HepG2 (cell line): Measurements from ENCODE around the gene TPX2. TPM values are rescaled to one million over a fixed set of nuclear protein-coding genes. Genes with fewer than 3 reads are reported as not detected.

ENCODE experiments used
- ETV5 ChIP-seq: IDR thresholded peaks from 2 replicates; pipeline ENCODE4 v1.6.1; 2018; ENCODE audit warnings: missing biosample characterization, missing genetic modification reagents, inconsistent platforms, borderline replicate concordance
- HOXA9 ChIP-seq: sonication (generic); formaldehyde crosslinking; IDR thresholded peaks from 2 replicates; pipeline ENCODE4 v1.8.1; 2022; ENCODE audit warnings: missing genetic modification reagents, mild to moderate bottlenecking, moderate library complexity, borderline replicate concordance
- KAT2B ChIP-seq: fragments of 150-350 bp; IDR thresholded peaks from 2 replicates; pipeline ENCODE4 v1.6.1; 2014; ENCODE audit warnings: low read depth, low read length, borderline replicate concordance
- NR2C2 ChIP-seq: sonication (generic); formaldehyde crosslinking; IDR thresholded peaks from 2 replicates; pipeline ENCODE4 v1.4.0; 2020; ENCODE audit warnings: missing genetic modification reagents, mild to moderate bottlenecking, moderate library complexity, borderline replicate concordance
- RNF2 ChIP-seq: fragments of 450-650 bp; conservative IDR thresholded peaks from 2 replicates; pipeline ENCODE4 v1.6.1; 2016; ENCODE audit warnings: low read depth
- ZFP36 ChIP-seq: fragments of 150-350 bp; IDR thresholded peaks from 2 replicates; pipeline ENCODE4 v1.6.1; 2018; ENCODE audit warnings: borderline replicate concordance, low read length, low read depth; ENCODE audit not compliant: partially characterized antibody
- ZNF335 ChIP-seq: sonication (generic); formaldehyde crosslinking; IDR thresholded peaks from 2 replicates; pipeline ENCODE4 v1.4.0; 2020; ENCODE audit warnings: missing genetic modification reagents
- ZNF563 ChIP-seq: sonication (generic); formaldehyde crosslinking; IDR thresholded peaks from 2 replicates; pipeline ENCODE4 v1.8.0; 2022; ENCODE audit warnings: mild to moderate bottlenecking, moderate library complexity, missing genetic modification reagents
- ZNF660 ChIP-seq: sonication (generic); formaldehyde crosslinking; IDR thresholded peaks from 2 replicates; pipeline ENCODE4 v1.5.1; 2020; ENCODE audit warnings: mild to moderate bottlenecking, low read depth, missing genetic modification reagents, borderline replicate concordance
- polyA plus RNA-seq, 8 experiments: library from polyadenylated mRNA; depleted of rRNA in 3 of 8; stranded (reverse) in 7 of 8; unstranded in 1 of 8; fragments of >200 nt; fragmentation: Illumina TruSeq in 4 of 8; extraction: Trizol in 4 of 8; gene quantifications; 2 replicates each; pipeline versions ENCODE4 v1.2.1 to v1.2.3, GENCODE V29; 2011 to 2016; ENCODE audit warnings: low read depth in 4 of 8, missing spikeins in 1 of 8, mixed read lengths in 1 of 8; ENCODE audit not compliant: insufficient read depth in 1 of 8
- total RNA-seq, 5 experiments: library from RNA; depleted of rRNA; stranded (reverse); fragments of >200 nt; fragmentation: Illumina TruSeq; extraction: Trizol; gene quantifications; 2 replicates each; pipeline ENCODE4 v1.2.3, GENCODE V29; 2016; ENCODE audit warnings: low read depth in 1 of 5
- TF ChIP-seq, protein P1 (sequence below), 2 experiments: sonication (generic) in 1 of 2; formaldehyde crosslinking in 1 of 2; IDR thresholded peaks; 2 replicates each; pipeline versions ENCODE4 v1.4.0 to v1.6.1; 2016 to 2020; ENCODE audit warnings: borderline replicate concordance in 1 of 2, low read depth in 1 of 2, mild to moderate bottlenecking in 1 of 2, missing genetic modification reagents in 1 of 2
- TF ChIP-seq, protein P2 (sequence below): IDR thresholded peaks from 2 replicates; pipeline ENCODE4 v1.6.1; 2012; ENCODE audit warnings: low read length, improper control_type of control experiment

TPX2 gene
- total and polyA plus RNA-seq, 2 of the 13 experiments (the other 11 are each of a cell fraction or from before 2014, with no cell fraction given) = 34.3 to 124 TPM

DNA sequence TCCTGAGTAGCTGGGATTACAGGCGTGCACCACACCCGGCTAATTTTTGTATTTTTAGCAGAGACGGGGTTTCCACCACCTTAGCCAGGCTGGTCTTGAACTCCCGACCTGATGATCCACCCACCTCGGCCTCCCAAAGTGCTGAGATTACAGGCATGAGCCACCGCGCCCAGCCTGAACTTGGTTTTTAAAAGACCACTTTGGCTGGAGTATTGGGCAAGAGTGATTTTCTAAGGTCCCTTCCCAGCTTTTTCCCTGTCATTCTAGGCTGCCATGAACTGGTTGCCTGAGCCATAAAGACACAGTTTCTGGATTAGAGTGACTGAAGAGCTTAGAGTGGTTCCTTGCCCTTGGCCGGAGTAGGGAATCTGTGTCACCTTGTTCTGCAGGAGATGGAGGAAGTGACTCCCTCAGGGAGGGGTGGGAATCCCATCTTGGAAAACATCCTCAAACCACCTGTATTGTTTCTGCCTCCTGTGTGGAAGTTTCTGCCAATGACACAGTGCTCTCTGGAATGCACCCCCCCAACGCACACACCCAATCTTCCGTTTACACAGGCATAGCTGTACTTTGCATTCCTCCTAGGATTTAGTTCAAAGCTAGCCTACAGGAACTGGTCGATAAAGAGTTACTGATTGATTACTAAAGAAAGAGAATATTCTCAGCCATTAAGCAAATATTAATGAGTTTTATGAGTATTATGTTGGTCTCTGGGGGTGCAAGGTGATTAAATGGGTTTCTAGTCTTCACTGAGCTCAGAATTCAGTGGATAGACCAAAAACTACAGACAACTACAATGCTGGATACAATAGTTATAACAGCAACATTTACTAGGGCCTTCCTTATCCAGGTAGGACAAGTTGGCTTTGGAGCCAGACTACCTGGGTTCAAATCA lies 34.6 kb upstream of the TPX2 start (continued):
- 0 out of 2 replicates have a peak, but pooled peaks have one; percentile 64 for TF ChIP-seq HOXA9 (CRISPR knock-in tag)
- no peak for TF ChIP-seq ZNF660
- TF ChIP-seq ZNF335 (CRISPR knock-in tag) = peak; percentile 94
- TF ChIP-seq, protein P1, sequence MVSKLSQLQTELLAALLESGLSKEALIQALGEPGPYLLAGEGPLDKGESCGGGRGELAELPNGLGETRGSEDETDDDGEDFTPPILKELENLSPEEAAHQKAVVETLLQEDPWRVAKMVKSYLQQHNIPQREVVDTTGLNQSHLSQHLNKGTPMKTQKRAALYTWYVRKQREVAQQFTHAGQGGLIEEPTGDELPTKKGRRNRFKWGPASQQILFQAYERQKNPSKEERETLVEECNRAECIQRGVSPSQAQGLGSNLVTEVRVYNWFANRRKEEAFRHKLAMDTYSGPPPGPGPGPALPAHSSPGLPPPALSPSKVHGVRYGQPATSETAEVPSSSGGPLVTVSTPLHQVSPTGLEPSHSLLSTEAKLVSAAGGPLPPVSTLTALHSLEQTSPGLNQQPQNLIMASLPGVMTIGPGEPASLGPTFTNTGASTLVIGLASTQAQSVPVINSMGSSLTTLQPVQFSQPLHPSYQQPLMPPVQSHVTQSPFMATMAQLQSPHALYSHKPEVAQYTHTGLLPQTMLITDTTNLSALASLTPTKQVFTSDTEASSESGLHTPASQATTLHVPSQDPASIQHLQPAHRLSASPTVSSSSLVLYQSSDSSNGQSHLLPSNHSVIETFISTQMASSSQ (IDR thresholded peaks at IDR 0.05; ENCODE audit: low read depth) = peak; percentile 100
- TF ChIP-seq, protein P1 (CRISPR knock-in tag; IDR thresholded peaks at IDR 0.05; ENCODE audit: borderline replicate concordance) = peak; percentile 100
- TF ChIP-seq ETV5 (CRISPR knock-in tag) = peak; percentile 100
- TF ChIP-seq RNF2 = peak; percentile 42; the same call in 1 of the 2 replicates
- no peak for TF ChIP-seq ZFP36
- TF ChIP-seq NR2C2 (CRISPR knock-in tag) = peak; percentile 88
- TF ChIP-seq, protein P2, sequence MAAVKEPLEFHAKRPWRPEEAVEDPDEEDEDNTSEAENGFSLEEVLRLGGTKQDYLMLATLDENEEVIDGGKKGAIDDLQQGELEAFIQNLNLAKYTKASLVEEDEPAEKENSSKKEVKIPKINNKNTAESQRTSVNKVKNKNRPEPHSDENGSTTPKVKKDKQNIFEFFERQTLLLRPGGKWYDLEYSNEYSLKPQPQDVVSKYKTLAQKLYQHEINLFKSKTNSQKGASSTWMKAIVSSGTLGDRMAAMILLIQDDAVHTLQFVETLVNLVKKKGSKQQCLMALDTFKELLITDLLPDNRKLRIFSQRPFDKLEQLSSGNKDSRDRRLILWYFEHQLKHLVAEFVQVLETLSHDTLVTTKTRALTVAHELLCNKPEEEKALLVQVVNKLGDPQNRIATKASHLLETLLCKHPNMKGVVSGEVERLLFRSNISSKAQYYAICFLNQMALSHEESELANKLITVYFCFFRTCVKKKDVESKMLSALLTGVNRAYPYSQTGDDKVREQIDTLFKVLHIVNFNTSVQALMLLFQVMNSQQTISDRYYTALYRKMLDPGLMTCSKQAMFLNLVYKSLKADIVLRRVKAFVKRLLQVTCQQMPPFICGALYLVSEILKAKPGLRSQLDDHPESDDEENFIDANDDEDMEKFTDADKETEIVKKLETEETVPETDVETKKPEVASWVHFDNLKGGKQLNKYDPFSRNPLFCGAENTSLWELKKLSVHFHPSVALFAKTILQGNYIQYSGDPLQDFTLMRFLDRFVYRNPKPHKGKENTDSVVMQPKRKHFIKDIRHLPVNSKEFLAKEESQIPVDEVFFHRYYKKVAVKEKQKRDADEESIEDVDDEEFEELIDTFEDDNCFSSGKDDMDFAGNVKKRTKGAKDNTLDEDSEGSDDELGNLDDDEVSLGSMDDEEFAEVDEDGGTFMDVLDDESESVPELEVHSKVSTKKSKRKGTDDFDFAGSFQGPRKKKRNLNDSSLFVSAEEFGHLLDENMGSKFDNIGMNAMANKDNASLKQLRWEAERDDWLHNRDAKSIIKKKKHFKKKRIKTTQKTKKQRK = no peak
- 0 out of 2 replicates have a peak, but pooled peaks have one; percentile 20 for TF ChIP-seq ZNF563
- TF ChIP-seq KAT2B = peak; percentile 97
